HG03025 (cell line): ENCODE results near the gene ZNF653.
"Not testable (repeated sequence)": the region's sequence is repeated elsewhere in the genome, so short reads cannot be mapped to it uniquely, and the experiment has no call there.

Source experiments
- ATAC-seq: cut with Tn5 transposase; IDR thresholded peaks from one replicate; pipeline ENCODE4 v1.9.1; 2021; ENCODE audit warnings: mild to moderate bottlenecking, moderate library complexity; ENCODE audit not compliant: unreplicated experiment, low FRiP score

Gene ZNF653

DNA sequence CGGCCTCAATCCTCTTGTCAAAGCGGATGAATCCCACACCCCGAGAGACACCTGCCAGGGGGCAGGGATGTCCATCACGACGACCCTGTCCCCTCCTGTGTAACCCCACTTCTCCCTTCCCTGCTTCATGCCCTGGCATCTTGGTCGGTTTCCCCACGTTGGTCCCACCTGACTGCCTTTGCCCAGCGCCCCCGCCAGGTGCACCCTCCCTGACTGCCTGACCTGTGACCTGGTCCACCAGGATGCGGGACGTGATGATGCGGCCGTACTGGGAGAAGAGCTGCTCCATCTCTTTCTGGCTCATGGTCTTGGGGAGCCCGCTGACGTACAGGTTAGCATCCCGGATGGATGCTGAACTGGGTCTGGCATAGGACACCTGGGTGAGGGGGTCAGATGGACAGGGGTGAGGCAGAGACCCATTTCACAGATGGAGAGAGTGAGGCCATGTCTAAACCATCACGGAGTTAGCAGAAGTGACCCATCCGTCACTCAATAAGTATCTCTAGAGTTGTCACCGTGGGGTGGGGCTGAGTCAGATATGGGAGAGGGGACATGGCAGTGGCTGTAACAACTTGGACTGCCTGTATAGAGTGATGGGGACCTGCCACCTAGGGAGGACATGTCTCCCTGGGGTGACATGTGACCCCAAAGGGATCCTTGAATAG, 47.3 kb downstream of the ZNF653 start:
- ATAC-seq, result no peak

DNA sequence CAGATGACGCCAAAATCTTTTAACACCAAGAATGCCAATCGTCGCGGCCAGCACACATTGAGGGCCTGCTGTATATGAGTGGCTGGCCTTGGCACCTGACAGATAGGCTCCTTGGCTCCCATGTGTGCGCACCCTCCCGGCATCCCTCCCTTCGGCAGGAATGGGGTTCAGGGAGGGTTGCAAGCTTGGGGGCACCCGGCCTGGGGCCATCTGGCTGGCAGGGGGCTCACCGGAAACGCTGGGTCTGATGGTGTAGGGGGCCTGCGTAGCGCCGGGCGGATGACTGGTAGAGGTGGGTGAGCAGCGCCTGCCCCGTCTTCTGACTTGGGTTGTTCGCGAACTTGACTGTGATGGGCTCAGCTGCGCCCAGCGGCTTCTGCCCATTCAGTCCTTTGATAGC, 47.8 kb downstream of the ZNF653 start:
- ATAC-seq, result no peak

DNA sequence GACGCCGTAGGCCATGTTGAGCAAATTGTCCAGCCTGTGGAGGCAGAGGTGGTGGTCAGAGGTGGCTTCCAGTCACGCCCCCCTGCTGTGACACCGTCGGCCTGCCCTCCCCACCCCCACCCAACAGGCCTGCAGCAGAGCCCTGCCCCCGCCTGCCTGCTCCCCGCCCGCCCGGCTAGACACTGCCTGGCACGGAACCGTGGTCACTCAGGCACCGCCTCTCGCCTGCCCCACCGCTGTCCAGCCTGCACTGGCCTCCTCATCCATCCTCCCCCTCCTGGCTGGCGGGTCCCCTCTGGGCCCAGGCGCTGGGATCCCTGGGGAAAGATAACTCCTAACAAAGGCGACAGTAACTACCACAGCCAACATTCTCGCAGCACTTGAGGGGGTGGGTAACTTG, 48.5 kb downstream of the ZNF653 start:
- ATAC-seq, result no peak

- no peak for ATAC-seq
These were observed 49.0 kb downstream of the ZNF653 start for GRCh38 chr19:11456659-11457058.

DNA sequence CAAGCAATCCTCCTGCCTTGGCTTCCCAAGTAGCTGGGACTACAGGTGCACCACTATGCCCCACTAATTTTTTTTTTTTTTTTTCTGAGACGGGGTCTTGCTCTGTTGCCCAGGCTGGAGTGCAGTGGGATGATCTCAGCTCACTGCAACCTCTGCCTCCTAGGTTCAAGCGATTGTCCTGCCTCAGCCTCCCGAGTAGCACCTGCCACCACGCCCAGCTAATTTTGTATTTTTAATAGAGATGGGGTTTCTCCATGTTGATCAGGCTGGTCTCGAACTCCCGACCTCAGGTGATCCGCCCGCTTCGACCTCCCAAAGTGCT, 50.4 kb downstream of the ZNF653 start:
- not testable (repeated sequence) for ATAC-seq

GRCh38 chr19:11453468-11454341, 51.9 kb downstream of the ZNF653 start:
- ATAC-seq, result no peak

- ATAC-seq, result no peak
These were observed 52.9 kb downstream of the ZNF653 start for GRCh38 chr19:11452620-11453310.

DNA sequence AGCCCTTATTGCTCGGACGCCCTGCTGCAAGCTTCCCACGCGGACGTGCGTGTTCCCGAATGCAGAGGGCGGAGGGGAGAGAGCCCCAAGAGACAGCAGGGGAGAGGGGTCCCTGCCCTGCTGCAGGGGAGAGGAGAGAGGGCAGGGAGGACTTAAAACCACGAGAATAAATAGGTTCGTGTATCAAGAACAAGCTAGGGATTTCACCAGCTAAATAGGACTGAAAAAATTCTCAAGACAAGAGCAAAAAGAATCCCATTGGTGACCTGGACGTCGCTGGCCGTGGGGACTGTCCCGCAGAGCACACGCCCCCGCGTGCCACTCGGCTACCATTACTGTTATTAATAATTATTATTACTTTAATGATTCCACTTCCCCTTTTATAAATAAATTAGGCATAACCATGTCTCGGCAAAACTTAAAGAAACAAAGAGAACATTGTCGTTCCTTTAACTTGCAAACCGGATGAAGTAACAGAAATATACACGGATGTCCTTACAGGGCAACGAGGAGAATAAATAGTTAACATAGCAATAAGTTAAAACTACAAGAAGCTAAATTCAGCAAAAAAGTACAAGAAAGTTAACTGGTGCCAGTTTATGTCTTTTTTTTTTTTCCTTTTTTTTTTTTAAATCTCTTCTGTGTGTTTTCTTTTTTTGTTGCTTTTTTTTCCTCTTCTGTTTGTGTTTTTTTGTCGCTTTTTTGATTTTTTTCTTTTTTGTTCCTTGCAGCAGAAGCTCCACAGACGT, 53.6 kb downstream of the ZNF653 start:
- no peak for ATAC-seq

DNA sequence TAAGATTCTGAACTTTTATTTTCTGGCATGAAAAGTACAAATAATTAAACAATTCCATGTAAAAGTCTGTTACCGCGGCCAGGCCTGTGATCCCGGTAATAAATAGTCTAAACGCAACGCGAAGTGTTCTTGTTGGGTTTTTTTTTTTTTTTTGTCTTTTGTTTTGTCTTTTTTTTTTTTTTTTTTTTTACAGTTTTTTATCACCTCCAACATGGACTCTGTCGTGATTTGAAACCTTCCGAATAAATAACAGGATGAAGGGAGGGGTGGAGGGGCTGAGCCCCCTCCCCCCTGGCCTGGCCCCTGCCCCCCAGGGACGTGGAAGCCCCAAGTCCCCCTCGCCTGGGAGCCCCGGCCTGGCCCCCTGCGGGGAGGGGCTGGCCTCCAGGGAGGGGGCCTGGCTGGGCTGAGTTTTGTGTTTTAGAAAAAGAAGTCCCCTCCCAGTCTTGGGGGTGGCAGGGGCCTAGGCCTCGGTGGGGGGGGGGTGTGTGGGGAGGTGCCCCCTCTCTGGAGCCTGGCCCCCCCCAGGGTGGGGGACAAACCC, 54.2 kb downstream of the ZNF653 start:
- ATAC-seq, result no peak

GRCh38 chr19:11450570-11451326, 54.9 kb downstream of the ZNF653 start:
- ATAC-seq, result no peak

- ATAC-seq, result no peak
These were observed 56.6 kb downstream of the ZNF653 start for GRCh38 chr19:11448923-11449554.

DNA sequence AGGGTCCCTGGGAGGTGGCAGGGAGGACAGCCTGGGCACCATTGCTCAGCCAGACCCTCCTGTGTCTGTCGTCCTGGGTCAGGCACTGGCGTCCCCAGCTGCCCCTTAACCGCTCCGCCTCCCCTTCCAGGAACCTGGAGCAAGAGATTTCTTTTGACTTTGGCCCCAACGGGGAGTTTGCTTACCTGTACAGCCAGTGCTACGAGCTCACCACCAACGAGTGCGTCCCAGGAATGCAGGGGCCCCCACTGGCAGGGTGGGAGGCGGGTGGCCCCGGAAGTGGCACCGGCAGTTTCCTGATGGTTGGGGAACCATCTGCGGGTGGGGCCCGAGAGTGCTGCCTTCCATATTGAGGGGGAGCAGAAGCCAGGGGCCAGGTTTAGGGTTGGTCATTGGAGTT, 57.2 kb downstream of the ZNF653 start:
- no peak for ATAC-seq

- no peak for ATAC-seq
These were observed 58.0 kb downstream of the ZNF653 start for GRCh38 chr19:11447347-11448262.

- no peak for ATAC-seq
These were observed 58.9 kb downstream of the ZNF653 start for GRCh38 chr19:11446652-11447301.

DNA sequence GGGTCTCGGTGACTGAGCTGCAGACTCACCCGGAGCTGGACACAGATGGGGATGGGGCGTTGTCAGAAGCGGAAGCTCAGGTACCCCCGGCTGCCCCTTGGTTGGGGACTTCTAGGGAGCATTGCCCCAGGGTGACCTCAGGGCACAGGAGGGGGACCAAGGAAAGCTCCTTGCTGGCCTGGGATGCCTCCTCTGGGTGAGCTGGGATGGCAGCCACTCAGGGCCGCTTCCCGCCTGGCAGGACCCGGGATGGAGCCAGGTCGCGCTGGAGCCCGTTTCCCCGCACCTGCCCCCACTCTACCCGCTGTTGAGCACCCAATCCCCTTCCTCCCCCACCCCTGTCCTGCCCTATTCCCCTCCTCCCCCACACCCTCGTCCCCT, 59.4 kb downstream of the ZNF653 start:
- ATAC-seq, result no peak

GRCh38 chr19:11445141-11445540, 60.5 kb downstream of the ZNF653 start:
- ATAC-seq, result no peak

GRCh38 chr19:11444059-11444458, 61.6 kb downstream of the ZNF653 start:
- ATAC-seq, result no peak

DNA sequence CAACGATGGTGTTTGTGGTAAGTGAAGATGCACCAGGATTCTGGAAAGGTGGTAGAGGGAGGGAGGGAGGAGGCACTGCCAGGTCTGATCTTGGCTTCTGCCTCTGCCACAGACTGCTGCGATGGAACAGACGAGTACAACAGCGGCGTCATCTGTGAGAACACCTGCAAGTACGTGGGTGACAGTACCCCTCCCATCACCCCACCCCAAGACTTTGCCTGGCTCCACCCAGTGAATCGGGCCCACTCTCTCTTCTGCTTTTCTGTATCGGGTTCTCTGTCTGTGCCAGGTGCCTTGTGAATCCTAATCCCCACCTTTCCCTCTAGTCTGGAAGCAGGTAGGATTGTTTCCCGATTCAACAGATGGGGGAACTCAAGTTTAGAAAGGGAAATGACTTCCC, 67.7 kb downstream of the ZNF653 start:
- ATAC-seq, result no peak
